Vagina (tissue), 2 donors: ENCODE results near the gene DPCD.

ENCODE experiments used
- CTCF ChIP-seq, 3 experiments: fragments of 450-650 bp in 2 of 3; fragments of 200-600 bp in 1 of 3; sonication (generic) in 1 of 3; IDR thresholded peaks; one replicate each; pipeline ENCODE4 v1.5.1; 2017 to 2019; ENCODE audit warnings: antibody characterized with exemption in 3 of 3, mild to moderate bottlenecking in 2 of 3, moderate library complexity in 2 of 3
- POLR2A ChIP-seq, 2 donors: fragments of 450-650 bp; IDR thresholded peaks; one replicate each; pipeline ENCODE4 v1.6.1; 2017; ENCODE audit warnings: antibody characterized with exemption in 2 of 2, mild to moderate bottlenecking in 2 of 2, moderate library complexity in 2 of 2

GRCh38 chr10:101568054-101568745 lies 19.9 kb upstream of the DPCD start:
- no peak for TF ChIP-seq CTCF (IDR thresholded peaks at IDR 0.05)
- TF ChIP-seq POLR2A (IDR thresholded peaks at IDR 0.05): no peak
